Gastrocnemius medialis (tissue), 4 donors: ENCODE data around the gene PFDN6. TPM values are rescaled to one million over a fixed set of nuclear protein-coding genes. Genes with fewer than 3 reads are reported as not detected.
A peak's percentile ranks its signal among the peaks of the same experiment; 100 is the strongest.

ENCODE experiments used
- ATAC-seq, 2 donors: fragments of 150-250 bp; one replicate each; pipeline ENCODE4 v1.9.1; 2016
- DNase-seq, 2 donors: peaks; one replicate each; pipeline ENCODE4 v3.0.0-alpha.2; 2019
- H3K27ac ChIP-seq, 4 donors: fragments of 200-600 bp; sonication (generic); 1 replicate in 1 of 4; 2 replicates in 3 of 4; pipeline ENCODE4 v1.5.1; 2016 to 2018; ENCODE audit warnings: mild to moderate bottlenecking in 2 of 4, moderate library complexity in 1 of 4
- H3K27me3 ChIP-seq, 3 donors: fragments of 200-600 bp; sonication (generic) in 2 of 3; 1 replicate in 1 of 3; 2 replicates in 2 of 3; pipeline versions ENCODE4 v1.5.1 to v1.6.0; 2016 to 2019; ENCODE audit warnings: mild to moderate bottlenecking in 1 of 3, moderate library complexity in 1 of 3
- H3K36me3 ChIP-seq, 2 donors: fragments of 200-600 bp; sonication (generic) in 1 of 2; one replicate each; pipeline ENCODE4 v1.5.1; 2017 to 2018
- H3K4me1 ChIP-seq, 2 donors: fragments of 200-600 bp; sonication (generic) in 1 of 2; one replicate each; pipeline ENCODE4 v1.5.1; 2016 to 2017; ENCODE audit warnings: mild to moderate bottlenecking in 2 of 2
- H3K4me3 ChIP-seq, 4 donors: fragments of 200-600 bp; sonication (generic) in 3 of 4; 1 replicate in 1 of 4; 2 replicates in 3 of 4; pipeline ENCODE4 v1.5.1; 2016 to 2019; ENCODE audit warnings: mild to moderate bottlenecking in 2 of 4
- H3K9me3 ChIP-seq, 3 donors: fragments of 200-600 bp; sonication (generic) in 2 of 3; 1 replicate in 1 of 3; 2 replicates in 2 of 3; pipeline ENCODE4 v1.5.1; 2016 to 2019
- POLR2A ChIP-seq, 2 donors: fragments of 450-650 bp; IDR thresholded peaks; one replicate each; pipeline ENCODE4 v1.6.1; 2017; ENCODE audit warnings: antibody characterized with exemption in 2 of 2, mild to moderate bottlenecking in 2 of 2, moderate library complexity in 2 of 2
- in situ Hi-C, 4 donors: fragments of 200-750 bp; cut with MboI; loops; one replicate each; pipeline versions ENCODE4 v1.15.0 to v1.8.0; 2017; ENCODE audit warnings: low sequenced_read_pairs in 4 of 4
- intact Hi-C: fragments of 100-400 bp; cut with DNase I; formaldehyde crosslinking; loops from one replicate; pipeline ENCODE4 v1.15.1; 2023; ENCODE audit warnings: low total_unique reads
- total RNA-seq, 4 donors: library from RNA; depleted of rRNA; stranded (reverse); fragments of >200 nt; gene quantifications; one replicate each; pipeline versions ENCODE4 v1.1.0 to v1.2.3, GENCODE V29; 2016
- TF ChIP-seq, protein P1 (sequence below), 5 experiments: fragments of 450-650 bp in 3 of 5; fragments of 200-600 bp in 2 of 5; sonication (generic) in 2 of 5; IDR thresholded peaks in 4 of 5; conservative IDR thresholded peaks in 1 of 5; 1 replicate in 4 of 5; 2 replicates in 1 of 5; pipeline ENCODE4 v1.5.1; 2016 to 2019; ENCODE audit warnings: antibody characterized with exemption in 5 of 5, mild to moderate bottlenecking in 3 of 5, moderate library complexity in 3 of 5

Gene PFDN6
- total RNA-seq, 4 donors from 2014 or later: 49.9 to 106 (median 76.8) TPM

DNA sequence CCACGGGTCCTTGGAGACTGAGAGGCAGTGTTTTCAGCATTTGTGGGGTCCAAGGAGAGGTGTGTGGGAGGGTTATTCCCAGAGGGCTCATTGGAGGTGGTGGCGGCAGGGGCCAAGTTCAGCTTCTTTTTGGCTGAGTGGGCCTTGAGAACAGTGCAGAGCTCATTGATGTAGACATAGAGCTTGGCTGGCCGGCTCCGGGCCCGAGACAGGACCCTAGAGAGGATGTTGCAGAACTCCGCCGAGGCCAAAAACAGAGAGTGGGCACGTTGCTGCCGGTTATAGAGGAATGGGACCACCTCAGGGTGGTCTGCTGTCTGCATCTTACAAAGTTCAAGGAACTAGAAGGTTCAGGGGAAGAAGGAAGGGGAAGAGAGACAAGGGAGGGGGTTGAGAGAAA is 31.8 kb downstream of the PFDN6 start:
- ATAC-seq: no peak
- peaks cover 0 to 30% of the 10 kb centered on the region in 2 donors for H3K36me3 ChIP-seq
- intact Hi-C loops (no loop called here), in situ Hi-C loops (no loop called here)
- H3K27ac ChIP-seq: peak overlapping the region; percentile 58 to 93 (median 86)
- no peaks in the 10 kb centered on the region for H3K9me3 ChIP-seq
- H3K4me1 ChIP-seq: peaks cover 43 to 56% of the 10 kb centered on the region in 2 donors
- DNase-seq: no peak
- no peak overlapping the region for H3K4me3 ChIP-seq
- H3K27me3 ChIP-seq: no peaks in the 10 kb centered on the region
- no peak for TF ChIP-seq POLR2A (IDR thresholded peaks at IDR 0.05)
- TF ChIP-seq, protein P1, sequence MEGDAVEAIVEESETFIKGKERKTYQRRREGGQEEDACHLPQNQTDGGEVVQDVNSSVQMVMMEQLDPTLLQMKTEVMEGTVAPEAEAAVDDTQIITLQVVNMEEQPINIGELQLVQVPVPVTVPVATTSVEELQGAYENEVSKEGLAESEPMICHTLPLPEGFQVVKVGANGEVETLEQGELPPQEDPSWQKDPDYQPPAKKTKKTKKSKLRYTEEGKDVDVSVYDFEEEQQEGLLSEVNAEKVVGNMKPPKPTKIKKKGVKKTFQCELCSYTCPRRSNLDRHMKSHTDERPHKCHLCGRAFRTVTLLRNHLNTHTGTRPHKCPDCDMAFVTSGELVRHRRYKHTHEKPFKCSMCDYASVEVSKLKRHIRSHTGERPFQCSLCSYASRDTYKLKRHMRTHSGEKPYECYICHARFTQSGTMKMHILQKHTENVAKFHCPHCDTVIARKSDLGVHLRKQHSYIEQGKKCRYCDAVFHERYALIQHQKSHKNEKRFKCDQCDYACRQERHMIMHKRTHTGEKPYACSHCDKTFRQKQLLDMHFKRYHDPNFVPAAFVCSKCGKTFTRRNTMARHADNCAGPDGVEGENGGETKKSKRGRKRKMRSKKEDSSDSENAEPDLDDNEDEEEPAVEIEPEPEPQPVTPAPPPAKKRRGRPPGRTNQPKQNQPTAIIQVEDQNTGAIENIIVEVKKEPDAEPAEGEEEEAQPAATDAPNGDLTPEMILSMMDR (IDR thresholded peaks at IDR 0.05 in 4 of 5, conservative IDR thresholded peaks at IDR 0.05 in 1 of 5): no peak

DNA sequence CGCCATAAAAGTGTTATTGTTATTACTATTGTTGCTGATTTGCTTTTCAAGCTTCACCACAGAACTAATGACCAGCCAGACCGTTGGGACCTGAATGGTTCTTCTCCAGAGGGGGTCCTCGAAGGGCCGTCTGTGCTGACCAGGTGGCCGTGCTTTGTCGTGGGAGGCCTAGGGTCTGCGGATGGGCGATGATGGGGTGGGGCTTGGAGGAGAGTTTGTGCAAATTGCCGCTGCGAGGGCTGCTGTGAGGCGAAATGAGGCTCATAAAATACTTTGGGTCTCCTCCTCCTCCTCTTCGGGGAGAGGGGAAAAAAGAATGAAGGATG is 34.2 kb downstream of the PFDN6 start:
- Histone ChIP-seq H3K27ac (peak overlapping the region; percentile 84 to 95 (median 90)), H3K27me3 (no peaks in the 10 kb centered on the region), H3K4me1 (peaks cover 30 to 39% of the 10 kb centered on the region in 2 donors), H3K9me3 (no peaks in the 10 kb centered on the region), H3K4me3 (peak overlapping the region; percentile 61 to 88 (median 78)), H3K36me3 (peaks cover 0 to 27% of the 10 kb centered on the region in 2 donors)
- TF ChIP-seq, protein P1 (IDR thresholded peaks at IDR 0.05 in 4 of 5, conservative IDR thresholded peaks at IDR 0.05 in 1 of 5): no peak
- TF ChIP-seq POLR2A (IDR thresholded peaks at IDR 0.05): no peak
- in situ Hi-C loops (no loop called here), intact Hi-C loops (loop anchor here (1.0 kb wide), 3 partner anchors 22 to 87 kb away; partner anchors contain the start of genes PFDN6 and WDR46)
- DNase-seq (no peak), ATAC-seq (peak in 1 of 2 donors; percentile 1)

GRCh38 chr6:33324125-33324524 is 34.7 kb downstream of the PFDN6 start:
- TF ChIP-seq, protein P1 (IDR thresholded peaks at IDR 0.05 in 4 of 5, conservative IDR thresholded peaks at IDR 0.05 in 1 of 5): no peak
- no peak for TF ChIP-seq POLR2A (IDR thresholded peaks at IDR 0.05)
- Histone ChIP-seq H3K27ac (peak overlapping the region; percentile 84 to 95 (median 90)), H3K4me3 (peak overlapping the region; percentile 61 to 88 (median 78)), H3K4me1 (peaks cover 29 to 34% of the 10 kb centered on the region in 2 donors), H3K27me3 (no peaks in the 10 kb centered on the region), H3K9me3 (no peaks in the 10 kb centered on the region), H3K36me3 (peaks cover 0 to 22% of the 10 kb centered on the region in 2 donors)
- DNase-seq (no peak), ATAC-seq (no peak)
- intact Hi-C loops (no loop called here), in situ Hi-C loops (no loop called here)

GRCh38 chr6:33329058-33329457 is 39.7 kb downstream of the PFDN6 start:
- H3K27ac ChIP-seq: no peak overlapping the region
- intact Hi-C loops: no loop called here

More at GRCh38 chr6:33329058-33329457, 39.7 kb downstream of the PFDN6 start:
- H3K36me3 ChIP-seq: no peaks in the 10 kb centered on the region
- no peaks in the 10 kb centered on the region for H3K9me3 ChIP-seq
- H3K27me3 ChIP-seq: no peaks in the 10 kb centered on the region
- TF ChIP-seq, protein P1 (IDR thresholded peaks at IDR 0.05 in 4 of 5, conservative IDR thresholded peaks at IDR 0.05 in 1 of 5): no peak
- no peak for TF ChIP-seq POLR2A (IDR thresholded peaks at IDR 0.05)
- H3K4me1 ChIP-seq: peaks cover under 1% of the 10 kb centered on the region in 2 donors
- in situ Hi-C loops: no loop called here
- no peak for ATAC-seq
- H3K4me3 ChIP-seq: no peak overlapping the region
- no peak for DNase-seq
